Endothelial cell of hepatic sinusoid (primary cell): Measurements from ENCODE around the gene KIAA1217.

ENCODE experiments used
- in situ Hi-C: cut with HindIII; loops from 2 replicates; pipeline ENCODE4 v1.10.0; 2017; ENCODE audit warnings: low sequenced_read_pairs

KIAA1217 gene

DNA sequence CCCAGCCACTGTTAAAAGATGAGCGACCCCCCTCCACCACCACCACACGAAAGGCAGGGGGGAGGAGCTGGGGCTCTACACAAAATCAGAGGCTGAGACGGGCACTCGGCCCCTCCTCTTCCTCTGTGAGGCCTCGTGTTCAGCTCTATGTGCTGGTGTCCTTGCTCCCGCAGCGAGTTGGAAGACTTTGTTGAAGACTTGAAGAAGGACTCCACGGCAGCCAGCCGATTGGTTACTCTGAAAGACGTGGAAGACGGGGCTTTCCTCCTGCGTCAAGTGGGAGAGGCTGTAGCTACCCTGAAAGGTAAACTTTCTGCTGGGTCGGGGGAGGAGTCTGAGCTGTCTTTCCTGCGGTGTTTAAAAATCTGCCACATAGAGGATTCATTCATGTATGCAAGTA lies 311.0 kb downstream of the KIAA1217 start:
- in situ Hi-C loops, result loop anchor here (25.0 kb wide), 2 partner anchors 308 to 533 kb away; partner anchors contain the start of gene KIAA1217

DNA sequence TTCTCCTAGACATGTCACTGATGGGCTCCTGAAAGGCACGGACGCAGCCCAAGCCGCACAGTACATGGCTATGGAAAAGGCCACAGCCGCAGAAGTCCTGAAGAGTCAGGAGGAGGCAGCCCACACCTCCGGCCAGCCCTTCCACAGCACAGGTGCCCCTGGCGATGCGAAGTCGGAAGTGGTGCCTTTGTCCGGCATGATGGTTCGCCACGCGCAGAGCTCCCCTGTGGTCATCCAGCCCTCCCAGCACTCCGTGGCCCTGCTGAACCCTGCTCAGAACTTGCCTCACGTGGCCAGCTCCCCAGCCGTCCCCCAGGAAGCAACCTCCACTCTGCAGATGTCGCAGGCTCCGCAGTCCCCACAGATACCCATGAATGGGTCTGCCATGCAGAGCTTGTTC lies 315.4 kb downstream of the KIAA1217 start:
- in situ Hi-C loops, result loop anchor here (25.0 kb wide), 2 partner anchors 312 to 537 kb away; partner anchors contain the start of gene KIAA1217

DNA sequence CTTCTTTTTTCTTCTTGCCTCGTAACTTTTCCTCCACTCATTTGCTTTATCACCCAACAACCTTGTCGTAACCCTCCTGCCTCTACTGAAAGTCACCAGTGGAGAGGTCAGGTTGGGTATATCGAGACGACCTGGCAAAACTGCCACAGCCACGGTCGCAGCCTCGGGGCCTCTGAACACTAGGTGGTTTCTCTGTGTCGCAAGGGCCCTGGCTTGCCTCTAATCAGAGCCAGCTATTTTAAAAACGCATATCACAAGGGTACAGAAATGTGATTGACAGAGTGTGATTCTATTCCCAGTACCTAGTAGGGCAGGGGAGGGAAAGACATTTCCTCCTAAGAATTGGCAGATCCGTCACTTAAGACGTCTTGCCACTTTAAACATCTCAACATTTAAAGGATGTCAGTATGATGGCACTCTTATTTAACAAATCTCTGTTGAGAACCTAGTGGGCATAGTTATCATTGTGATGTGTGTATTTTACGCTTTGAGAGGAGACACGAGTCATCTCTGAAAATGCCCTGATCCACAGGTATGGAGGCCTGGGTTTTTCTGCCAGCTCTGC lies 317.2 kb downstream of the KIAA1217 start:
- in situ Hi-C loops, result no loop called here

DNA sequence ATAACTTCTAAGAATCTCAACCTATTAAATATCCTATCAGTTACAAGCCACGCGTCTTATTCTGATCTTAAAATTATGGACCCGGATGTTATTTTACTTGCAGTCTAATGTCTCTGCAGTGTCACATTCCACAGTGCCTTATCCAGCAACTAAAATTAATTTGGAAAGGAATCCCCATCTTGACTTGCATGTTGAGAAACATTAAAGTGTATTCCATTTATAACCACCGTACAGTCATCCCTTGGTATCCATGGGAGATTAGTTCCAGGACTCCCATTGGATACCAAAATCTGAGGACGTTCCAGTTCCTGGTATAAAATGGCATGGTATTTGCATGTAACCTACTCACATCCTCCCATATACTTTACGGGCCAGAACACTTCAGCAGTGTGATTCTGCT lies 320.0 kb downstream of the KIAA1217 start:
- in situ Hi-C loops, result no loop called here

DNA sequence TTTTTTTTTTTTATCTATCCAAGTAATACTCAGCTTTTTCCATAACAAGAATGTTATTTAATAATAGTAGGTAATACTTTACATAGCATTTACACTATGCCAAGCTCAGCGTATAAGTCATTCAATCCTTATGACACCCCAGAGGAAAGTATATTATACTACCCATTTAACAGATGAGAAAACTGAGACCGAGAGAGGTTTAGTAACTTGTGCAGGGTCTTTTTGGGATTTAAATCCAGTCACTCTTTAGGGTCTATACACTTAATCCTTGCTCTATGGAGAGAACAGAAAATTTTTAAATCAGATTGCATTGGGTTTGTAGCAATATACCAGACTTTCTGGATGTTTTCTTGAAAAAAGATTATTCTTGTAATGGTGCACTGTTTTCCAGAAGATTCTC lies 322.5 kb downstream of the KIAA1217 start:
- in situ Hi-C loops, result no loop called here

DNA sequence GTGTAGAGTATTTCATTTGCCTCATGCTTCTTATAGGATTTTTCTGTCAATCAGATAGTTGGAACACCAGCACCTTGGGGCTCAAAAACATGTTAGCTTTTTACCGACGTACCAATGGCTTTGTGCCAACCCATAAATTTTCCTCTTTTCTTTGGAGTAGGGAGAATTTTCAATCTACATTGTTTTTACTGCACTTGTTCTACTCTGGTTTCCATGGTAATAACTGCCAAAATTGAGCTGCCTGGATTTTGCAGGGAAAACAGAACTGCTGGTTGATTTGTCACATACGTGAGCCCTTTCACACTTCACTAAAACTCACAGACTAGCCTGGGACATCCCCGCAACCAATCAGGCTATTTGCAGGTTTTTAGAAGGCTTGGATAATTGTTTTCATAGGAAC lies 325.0 kb downstream of the KIAA1217 start:
- in situ Hi-C loops, result no loop called here

DNA sequence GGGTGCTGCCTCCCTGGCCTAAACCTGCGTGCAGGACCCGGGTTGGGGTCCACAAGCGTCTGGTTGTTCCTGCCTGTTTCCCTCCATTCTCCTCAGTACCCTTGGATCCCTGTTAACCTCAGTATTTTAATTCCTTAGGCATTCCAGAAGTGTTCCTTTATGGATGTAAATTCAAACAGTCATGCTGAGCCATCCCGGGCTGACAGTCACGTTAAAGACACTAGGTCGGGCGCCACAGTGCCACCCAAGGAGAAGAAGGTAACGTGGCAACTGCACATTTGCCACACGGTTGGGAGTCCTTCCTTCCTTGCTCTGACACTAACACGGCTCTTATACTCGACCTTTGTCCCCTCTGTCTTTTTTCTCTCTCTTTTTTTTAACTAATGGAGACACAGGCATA lies 327.7 kb downstream of the KIAA1217 start:
- in situ Hi-C loops, result no loop called here

DNA sequence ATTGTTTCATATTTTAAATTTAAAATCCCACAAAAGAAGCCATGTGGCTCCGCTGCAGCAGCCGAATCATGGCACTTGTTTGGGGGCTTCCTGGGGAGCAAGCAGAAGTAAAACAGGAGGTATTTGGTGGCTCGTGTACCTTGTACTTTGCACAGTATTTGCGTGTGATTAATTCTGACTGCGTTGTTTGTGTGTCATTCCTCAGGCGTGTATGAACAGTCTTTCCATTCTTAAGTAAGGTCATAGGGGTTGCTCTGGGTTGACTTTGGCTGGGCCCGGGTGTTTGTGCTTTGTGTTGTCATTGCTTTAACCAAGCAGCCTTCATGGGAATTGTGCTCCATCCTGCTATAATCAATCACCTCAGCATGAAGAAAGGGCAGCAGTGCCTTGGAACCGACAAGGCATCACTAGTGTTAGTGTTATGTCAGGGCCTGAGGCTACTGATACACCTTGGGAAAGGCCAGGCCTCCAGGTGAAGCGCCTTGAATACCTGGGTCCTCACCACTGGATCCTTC lies 332.4 kb downstream of the KIAA1217 start:
- in situ Hi-C loops, result no loop called here

DNA sequence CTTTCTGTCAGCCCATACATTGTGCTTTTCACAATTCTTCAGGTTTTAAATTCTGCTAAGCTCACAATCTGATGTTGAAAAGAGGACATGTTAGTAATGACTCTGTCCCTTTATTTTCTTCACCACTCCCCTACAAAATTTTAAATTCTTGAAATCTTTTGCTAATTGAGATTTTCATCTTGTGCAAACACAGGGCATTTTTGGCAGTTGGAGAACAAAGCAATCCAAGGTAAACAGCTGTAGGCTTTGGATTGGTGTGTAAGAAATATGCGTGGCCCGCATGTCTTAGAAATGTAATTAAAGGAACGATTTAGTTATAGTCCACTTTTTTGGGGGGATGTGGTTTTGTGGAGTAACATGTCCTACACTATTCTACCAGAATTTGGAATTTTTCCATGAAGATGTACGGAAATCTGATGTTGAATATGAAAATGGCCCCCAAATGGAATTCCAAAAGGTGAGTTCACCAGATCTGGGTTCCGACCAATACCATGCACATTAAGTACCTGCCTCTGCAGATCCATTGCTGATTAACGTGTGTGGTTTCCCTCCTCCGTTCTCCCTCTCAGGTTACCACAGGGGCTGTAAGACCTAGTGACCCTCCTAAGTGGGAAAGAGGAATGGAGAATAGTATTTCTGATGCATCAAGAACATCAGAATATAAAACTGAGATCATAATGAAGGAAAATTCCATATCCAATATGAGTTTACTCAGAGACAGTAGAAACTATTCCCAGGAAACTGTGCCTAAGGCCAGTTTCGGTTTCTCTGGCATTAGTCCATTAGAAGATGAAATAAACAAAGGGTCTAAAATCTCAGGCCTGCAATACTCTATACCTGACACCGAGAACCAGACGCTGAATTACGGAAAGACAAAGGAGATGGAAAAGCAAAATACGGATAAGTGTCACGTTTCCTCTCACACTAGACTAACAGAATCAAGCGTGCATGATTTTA lies 333.7 kb downstream of the KIAA1217 start:
- in situ Hi-C loops, result no loop called here

DNA sequence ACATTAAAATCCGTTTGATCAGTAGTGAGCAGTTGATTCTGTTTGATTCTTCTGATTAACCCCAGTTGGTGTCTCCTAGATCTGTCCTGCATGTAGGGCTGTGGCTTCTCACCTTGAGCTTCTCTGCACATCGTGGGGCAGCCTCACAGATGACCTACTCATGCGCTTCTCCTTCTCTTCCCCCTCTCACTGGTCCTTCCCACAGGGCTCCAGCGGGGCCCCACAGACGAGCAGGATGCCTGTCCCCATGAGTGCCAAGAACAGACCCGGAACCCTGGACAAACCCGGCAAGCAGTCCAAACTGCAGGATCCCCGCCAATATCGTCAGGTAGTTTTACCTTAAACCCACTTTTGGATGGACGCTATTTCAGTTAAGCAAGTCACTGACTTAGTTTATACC lies 335.8 kb downstream of the KIAA1217 start:
- in situ Hi-C loops, result no loop called here

DNA sequence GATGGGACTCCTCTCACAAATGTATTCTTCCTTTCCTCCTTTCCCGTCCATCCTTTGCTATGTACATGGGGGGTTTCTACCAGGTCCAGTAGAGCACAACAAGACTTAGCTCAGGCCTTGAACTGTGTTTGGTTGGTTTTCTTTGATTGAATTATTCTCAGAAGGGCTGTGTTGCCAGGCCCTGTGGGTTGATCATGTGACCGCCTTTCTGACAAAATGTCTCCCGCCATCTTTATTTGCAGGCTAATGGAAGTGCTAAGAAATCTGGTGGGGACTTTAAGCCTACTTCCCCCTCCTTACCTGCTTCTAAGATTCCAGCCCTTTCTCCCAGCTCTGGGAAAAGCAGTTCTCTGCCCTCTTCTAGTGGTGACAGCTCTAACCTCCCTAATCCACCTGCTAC lies 336.6 kb downstream of the KIAA1217 start:
- in situ Hi-C loops, result no loop called here

DNA sequence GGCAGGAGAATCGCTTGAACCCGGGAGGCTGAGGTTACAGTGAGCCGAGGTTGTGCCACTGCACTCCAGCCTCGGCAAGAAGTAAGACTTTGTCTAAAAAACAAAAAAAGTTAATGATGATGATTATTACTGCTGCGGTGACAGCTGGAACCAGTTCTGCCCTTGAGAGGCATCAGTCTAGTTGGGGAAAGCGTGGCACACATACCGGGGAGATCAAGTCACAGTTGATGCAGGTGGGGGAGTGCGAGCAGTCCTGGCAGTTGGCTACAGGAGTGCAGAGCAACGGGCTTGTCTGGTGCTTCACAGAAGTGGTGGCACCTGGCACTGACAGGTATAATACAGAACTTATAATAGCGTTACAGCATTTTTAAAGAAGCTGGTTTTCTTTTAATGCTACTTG lies 341.7 kb downstream of the KIAA1217 start:
- in situ Hi-C loops, result no loop called here

DNA sequence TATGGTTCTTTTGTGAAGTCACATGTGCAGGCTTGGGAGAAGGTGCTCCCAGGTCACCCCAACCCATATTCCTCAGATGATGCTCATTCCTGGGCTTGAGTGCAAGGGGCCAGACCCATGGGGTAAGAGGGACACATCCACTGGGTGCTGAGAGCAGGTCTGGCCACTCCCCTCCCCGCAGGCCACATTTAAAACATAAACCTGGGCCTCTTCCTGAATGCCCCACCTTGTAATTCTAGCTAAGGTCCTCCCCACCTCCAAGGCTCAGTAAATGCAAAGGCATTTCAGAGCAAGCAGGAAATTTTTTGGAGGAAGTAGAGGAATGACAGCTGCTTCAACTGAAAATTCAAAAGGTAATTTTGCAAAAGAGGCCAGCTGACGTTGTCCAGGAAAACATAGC lies 342.2 kb downstream of the KIAA1217 start:
- in situ Hi-C loops, result no loop called here

DNA sequence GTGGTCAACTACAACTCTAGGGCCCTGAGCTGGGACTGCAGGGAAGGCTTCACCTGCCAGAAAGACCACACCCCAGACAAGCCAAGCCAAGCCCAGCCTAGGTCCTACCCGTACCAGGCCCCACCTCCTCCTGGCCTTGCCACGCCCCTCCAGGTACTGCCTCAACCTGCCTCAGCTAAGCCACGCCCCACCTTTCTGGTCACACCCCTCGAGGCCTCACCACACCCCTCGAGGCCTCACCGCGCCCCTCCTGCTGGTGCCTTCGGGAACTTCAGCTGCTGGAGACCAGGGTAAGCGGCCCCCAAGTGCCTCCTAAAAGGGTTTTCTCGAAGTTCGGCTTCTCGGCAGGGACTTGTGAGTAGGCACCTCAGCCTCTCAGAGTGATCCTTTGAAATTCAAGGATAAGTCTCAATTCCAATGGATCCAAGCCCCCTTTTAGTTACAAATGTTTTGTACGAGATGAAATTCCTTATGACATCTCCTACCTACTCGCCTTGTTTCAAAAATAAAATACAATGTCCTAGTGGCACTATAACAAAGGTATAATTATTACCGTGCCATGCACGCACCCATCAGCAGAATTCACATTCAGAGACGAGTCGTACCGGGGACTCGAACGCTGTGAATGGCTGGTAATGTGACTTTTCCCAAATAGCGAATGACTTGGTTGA lies 343.5 kb downstream of the KIAA1217 start:
- in situ Hi-C loops, result no loop called here

DNA sequence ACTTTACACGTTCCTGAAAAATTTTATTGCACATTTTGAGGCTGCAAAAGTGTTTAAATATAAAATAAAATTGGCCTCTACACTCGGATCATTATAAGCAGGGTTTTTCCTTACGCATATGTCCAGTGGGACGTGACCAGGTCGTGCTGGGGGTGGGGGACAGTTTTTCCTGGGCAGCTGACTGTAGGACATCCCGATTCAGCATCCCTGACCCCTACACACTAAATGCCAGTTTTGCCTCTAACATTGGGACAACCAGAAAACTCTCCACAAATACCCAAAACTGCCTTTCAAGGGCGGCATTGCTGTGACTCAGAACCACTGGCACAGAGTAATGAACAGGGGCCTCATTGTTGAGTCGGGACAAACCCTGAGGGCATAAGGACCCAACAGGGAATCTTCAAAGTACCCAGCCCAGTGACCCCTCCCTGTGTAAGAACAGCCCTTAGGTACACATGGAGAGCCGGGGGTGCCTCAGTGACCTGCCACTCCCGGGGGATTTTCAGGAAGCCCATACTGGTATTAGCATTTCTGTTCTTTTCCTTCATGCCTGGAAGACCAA lies 344.2 kb downstream of the KIAA1217 start:
- in situ Hi-C loops, result no loop called here

DNA sequence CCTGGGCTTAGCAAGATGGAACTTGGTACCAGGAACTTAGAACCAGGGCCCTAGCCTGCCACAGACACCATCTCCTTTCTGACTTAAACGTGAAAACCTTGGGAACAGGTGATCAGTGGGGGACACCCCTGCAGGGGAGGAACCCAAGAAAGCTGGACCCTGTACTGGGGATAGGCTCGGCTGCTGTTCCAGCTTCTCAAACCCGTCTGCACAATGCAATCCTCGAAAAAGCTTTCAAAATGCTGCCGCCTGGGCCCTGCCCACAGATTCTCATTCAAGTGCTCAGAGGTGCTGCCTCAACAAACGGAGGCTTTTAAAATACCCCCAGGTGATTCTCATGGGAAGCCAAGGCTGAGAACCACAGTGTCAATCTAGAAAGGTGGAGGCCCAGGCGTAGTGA lies 345.1 kb downstream of the KIAA1217 start:
- in situ Hi-C loops, result no loop called here

DNA sequence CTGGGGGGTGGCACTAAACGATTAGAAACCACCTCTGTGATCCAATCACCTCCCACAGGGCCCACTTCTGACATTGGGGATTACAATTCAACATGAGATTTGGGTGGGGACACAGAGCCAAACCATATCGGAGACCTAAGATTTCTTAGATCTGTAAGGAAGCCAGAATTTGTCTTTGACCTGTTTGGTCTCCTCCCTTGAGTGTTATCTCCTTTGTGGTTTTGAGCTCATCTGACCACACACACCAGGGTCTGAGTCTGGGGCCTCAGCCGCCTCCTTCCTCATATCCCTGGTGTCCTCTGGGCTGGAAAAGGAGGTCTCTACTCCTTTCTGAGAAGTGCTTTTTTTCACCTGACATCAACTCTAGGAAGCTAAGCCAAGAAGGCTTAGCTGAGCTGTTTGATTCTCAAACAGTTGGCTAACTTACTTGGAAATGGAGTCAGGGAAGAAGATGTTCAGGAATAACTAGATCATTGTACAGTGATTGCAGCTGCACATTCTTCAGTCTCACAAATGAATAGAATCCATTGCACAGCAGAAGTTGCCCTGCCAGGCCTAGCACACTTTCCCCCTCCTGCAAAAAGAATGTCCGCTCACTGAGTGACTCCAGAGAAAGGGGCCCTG lies 347.3 kb downstream of the KIAA1217 start:
- in situ Hi-C loops, result no loop called here

DNA sequence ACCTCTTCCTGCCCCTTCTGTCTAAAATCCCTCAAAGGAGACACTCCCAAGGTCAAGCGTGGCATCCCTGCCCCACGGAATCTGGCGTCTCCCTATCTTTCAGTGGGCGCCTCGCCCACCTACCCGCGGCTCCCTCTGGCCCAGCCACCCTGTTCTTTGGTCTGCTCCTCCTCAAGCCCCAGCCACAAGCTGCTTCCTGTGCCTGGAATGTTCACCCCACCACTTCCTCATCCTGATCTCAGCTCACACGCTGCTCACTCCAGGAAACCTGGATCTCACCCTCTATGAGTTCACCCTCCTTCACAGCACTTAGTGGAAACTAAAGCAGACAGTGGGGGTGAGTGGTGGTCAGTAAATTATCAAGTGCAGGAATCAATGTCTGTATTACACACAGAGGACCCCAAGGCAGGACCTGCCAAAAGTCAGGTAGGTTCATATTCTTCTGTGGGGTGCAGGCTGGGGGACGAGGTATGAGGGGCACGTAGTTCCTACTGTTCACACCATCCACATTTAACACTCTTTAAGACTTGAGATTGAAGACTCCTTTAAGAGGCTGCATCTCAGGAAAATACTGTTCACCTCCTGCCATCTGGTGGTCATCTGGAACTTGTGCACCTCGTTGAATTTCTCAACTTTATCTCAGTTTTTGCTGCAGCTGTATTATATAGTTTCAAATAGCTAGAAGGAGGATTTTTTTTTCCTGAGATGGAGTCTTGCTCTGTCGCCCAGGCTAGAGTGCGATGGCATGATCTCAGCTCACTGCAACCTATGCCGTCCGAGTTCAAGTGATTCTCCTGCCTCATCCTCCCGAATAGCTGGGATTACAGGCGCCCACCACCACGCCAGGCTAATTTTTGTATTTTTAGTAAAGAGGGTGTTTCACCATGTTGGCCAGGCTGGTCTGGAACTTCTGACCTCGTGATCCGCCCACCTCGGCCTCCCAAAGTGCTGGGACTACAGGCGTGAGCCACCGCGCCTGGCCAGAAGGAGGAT lies 348.1 kb downstream of the KIAA1217 start:
- in situ Hi-C loops, result no loop called here

DNA sequence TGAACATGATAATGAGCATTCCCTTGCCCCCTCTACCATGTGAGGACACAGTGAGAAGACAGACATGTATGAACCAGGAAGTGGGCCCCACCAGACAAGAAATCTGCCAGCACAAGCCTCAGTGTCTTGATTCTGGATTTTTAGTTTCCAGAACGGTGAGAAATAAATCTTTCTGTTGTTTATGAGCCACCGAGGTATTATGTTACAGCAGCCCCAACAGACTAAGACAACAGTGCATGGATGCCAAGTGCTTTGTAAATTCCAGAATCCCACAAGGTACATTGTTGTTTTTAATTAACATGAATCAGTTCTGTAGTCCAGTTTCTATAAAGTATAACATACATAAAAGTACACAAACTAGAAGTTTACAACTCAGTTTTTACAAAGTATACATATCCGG lies 352.5 kb downstream of the KIAA1217 start:
- in situ Hi-C loops, result no loop called here

DNA sequence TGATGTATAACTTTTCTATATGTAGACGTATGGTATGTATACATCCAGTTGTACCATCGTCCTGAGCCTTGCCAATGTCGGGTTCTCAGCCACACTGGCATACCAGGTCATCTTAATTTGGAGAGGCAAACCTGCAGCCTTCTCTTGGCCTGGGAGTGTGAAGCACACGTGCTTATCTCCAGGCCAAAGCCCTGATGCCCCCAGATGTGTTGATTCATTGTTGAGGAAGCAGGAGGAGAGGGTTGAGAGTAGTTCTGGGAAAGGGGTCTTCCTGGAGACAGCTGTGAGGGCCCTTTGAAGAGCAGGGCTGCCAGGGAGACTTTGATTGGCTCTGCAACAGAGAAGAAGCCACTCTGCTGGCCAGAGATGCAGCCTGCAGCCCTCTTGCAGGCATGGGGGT lies 359.1 kb downstream of the KIAA1217 start:
- in situ Hi-C loops, result no loop called here
